ENCODE data around the gene SLC29A2. TPM values are rescaled to one million over a fixed set of nuclear protein-coding genes. Genes with fewer than 3 reads are reported as not detected.

Gene SLC29A2
- total RNA-seq (ENCODE audit: unreplicated experiment): 2.8 TPM
- long read RNA-seq, partial matches to known transcripts: 0 of 3 reads
- long read RNA-seq, other reads (novel, unspliced or antisense): 3 of 3 reads

- Mint-ChIP-seq H3K4me1 (ENCODE audit: low read depth, unreplicated experiment) (peaks cover 14% of the 10 kb centered on the region), H3K36me3 (ENCODE audit: unreplicated experiment) (no peaks in the 10 kb centered on the region), H3K27ac (ENCODE audit: unreplicated experiment) (peak within 1 kb of the TSS; percentile 48), H3K27me3 (ENCODE audit: unreplicated experiment) (peaks cover 5% of the 10 kb centered on the region), H3K9me3 (ENCODE audit: unreplicated experiment) (no peaks in the 10 kb centered on the region), H3K4me3 (ENCODE audit: unreplicated experiment) (peak within 1 kb of the TSS; percentile 86)
- TF ChIP-seq CTCF (IDR thresholded peaks at IDR 0.05; ENCODE audit: partially characterized antibody, unreplicated experiment): no peak
- DNase-seq: peak; percentile 67
Observed at GRCh38 chr11:66371627-66372415, at the start of gene SLC29A2. SLC29A2 (minus strand) TSS chr11:66371760; CDS start chr11:66371591, 169 bp downstream.

- Mint-ChIP-seq H3K36me3 (ENCODE audit: unreplicated experiment) (no peaks in the 10 kb centered on the region), H3K4me3 (ENCODE audit: unreplicated experiment) (peak within 1 kb of the TSS; percentile 88), H3K27me3 (ENCODE audit: unreplicated experiment) (peaks cover 26% of the 10 kb centered on the region), H3K27ac (ENCODE audit: unreplicated experiment) (no peak within 1 kb of the TSS), H3K9me3 (ENCODE audit: unreplicated experiment) (peaks cover 10% of the 10 kb centered on the region), H3K4me1 (ENCODE audit: low read depth, unreplicated experiment) (peaks cover 23% of the 10 kb centered on the region)
- DNase-seq: peak; percentile 70
- no peak for TF ChIP-seq CTCF (IDR thresholded peaks at IDR 0.05; ENCODE audit: partially characterized antibody, unreplicated experiment)
Observed at GRCh38 chr11:66420671-66421476, 49.3 kb upstream of the SLC29A2 start, which contains the start of gene NPAS4. NPAS4 (plus strand) TSS chr11:66421035; CDS start chr11:66421180, 145 bp downstream.

- H3K27ac Mint-ChIP-seq (ENCODE audit: unreplicated experiment): peak overlapping the region; percentile 46
- DNase-seq: peak; percentile 81
- peak overlapping the region; percentile 88 for H3K4me3 Mint-ChIP-seq (ENCODE audit: unreplicated experiment)
- peaks cover 23% of the 10 kb centered on the region for H3K4me1 Mint-ChIP-seq (ENCODE audit: low read depth, unreplicated experiment)
- no peak for TF ChIP-seq CTCF (IDR thresholded peaks at IDR 0.05; ENCODE audit: partially characterized antibody, unreplicated experiment)
- no peaks in the 10 kb centered on the region for H3K36me3 Mint-ChIP-seq (ENCODE audit: unreplicated experiment)
- peaks cover 11% of the 10 kb centered on the region for H3K9me3 Mint-ChIP-seq (ENCODE audit: unreplicated experiment)
- H3K27me3 Mint-ChIP-seq (ENCODE audit: unreplicated experiment): peaks cover 27% of the 10 kb centered on the region
Observed at GRCh38 chr11:66419825-66420224, 48.3 kb upstream of the SLC29A2 start.

GRCh38 chr11:66418986-66419308, 47.4 kb upstream of the SLC29A2 start:
- Mint-ChIP-seq H3K4me3 (ENCODE audit: unreplicated experiment) (peak overlapping the region; percentile 79), H3K9me3 (ENCODE audit: unreplicated experiment) (peaks cover 14% of the 10 kb centered on the region), H3K4me1 (ENCODE audit: low read depth, unreplicated experiment) (peaks cover 23% of the 10 kb centered on the region), H3K27me3 (ENCODE audit: unreplicated experiment) (peaks cover 27% of the 10 kb centered on the region), H3K36me3 (ENCODE audit: unreplicated experiment) (no peaks in the 10 kb centered on the region), H3K27ac (ENCODE audit: unreplicated experiment) (no peak overlapping the region)
- DNase-seq: no peak
- TF ChIP-seq CTCF (IDR thresholded peaks at IDR 0.05; ENCODE audit: partially characterized antibody, unreplicated experiment): no peak
